GM12864 (cell line): Measurements from ENCODE around the gene FAM162B.

Source experiments
- DNase-seq: peaks from one replicate; pipeline ENCODE4 v3.0.0-alpha.2; 2011; ENCODE audit warnings: low read depth
- H3K4me3 ChIP-seq: 2 replicates; pipeline ENCODE4 v1.5.1; 2011; ENCODE audit warnings: mild to moderate bottlenecking, low read depth, low read length, control low read depth
- TF ChIP-seq, protein P1 (sequence below): IDR thresholded peaks from 2 replicates; pipeline ENCODE4 v1.5.1; 2011; ENCODE audit warnings: low read depth, mild to moderate bottlenecking, moderate library complexity, low read length, control low read depth, inconsistent platforms; ENCODE audit errors: missing control alignments

Gene FAM162B

DNA sequence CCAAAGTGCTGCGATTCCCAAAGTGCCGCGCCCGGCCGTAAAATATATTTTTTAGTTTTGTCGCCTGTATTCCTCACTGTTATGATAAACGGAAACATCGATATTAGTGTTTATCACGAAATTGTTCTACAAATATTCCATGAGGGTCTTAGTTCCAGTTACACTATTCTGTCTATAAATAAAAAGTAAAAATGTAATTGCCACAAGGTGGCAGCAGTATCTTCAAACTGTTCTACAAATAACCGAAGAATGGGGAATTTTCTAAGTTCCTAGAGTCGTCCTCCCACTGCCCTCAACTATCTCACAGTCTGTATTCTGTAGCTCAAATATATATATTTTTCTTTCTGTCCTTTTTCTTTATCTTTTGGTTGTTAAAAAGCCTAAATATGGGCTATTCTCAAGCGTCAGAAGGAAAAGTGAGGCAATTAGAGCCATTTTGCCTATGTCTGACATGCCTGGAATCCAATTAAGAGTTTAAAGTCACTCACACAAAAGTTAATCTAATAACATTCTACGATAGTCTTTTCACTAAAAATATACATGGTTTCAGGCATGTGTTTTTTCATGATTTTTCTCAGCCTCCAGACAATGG lies 14.2 kb upstream of the FAM162B start:
- TF ChIP-seq, protein P1, sequence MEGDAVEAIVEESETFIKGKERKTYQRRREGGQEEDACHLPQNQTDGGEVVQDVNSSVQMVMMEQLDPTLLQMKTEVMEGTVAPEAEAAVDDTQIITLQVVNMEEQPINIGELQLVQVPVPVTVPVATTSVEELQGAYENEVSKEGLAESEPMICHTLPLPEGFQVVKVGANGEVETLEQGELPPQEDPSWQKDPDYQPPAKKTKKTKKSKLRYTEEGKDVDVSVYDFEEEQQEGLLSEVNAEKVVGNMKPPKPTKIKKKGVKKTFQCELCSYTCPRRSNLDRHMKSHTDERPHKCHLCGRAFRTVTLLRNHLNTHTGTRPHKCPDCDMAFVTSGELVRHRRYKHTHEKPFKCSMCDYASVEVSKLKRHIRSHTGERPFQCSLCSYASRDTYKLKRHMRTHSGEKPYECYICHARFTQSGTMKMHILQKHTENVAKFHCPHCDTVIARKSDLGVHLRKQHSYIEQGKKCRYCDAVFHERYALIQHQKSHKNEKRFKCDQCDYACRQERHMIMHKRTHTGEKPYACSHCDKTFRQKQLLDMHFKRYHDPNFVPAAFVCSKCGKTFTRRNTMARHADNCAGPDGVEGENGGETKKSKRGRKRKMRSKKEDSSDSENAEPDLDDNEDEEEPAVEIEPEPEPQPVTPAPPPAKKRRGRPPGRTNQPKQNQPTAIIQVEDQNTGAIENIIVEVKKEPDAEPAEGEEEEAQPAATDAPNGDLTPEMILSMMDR = peak; percentile 31
- DNase-seq = peak; percentile 3
- no peak overlapping the region for H3K4me3 ChIP-seq

DNA sequence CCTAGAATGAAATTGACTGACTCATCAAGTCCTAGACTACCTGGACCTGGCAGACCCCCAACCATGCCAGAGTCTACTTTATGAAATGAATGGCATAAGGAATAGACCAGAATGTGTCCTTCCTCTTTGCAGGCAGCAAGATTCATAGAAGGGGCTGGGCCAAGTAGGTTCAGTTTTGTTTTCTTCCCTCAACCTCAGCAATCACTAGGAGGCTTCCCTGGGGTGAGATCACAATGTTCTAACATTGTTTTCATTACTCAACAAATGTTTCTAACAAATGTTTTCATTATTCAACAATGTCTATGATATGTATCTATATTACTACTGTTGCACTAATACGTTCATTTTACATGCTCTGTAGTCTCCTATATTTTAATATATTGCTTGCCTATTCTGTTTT lies 8.4 kb upstream of the FAM162B start:
- no peak overlapping the region for H3K4me3 ChIP-seq
- TF ChIP-seq, protein P1 = no peak
- no peak for DNase-seq

DNA sequence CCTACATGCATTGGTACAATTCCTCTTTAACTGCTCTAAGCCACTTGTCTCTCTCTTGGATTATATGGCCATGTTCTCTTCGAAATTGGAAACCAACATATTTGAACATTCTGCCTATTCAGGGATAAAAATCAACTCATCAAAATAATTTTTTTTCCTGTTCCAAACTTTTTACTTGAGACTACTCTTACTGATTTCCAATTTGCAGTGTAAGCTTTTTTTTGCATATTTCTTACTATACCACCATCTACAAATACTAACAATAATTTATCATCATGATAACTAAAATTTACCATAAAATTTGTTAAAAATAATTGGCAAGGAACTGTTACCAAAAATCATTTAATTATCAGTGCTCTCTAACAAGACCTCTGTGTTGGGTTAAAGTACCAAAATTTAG lies 6.9 kb upstream of the FAM162B start:
- TF ChIP-seq, protein P1 = no peak

DNA sequence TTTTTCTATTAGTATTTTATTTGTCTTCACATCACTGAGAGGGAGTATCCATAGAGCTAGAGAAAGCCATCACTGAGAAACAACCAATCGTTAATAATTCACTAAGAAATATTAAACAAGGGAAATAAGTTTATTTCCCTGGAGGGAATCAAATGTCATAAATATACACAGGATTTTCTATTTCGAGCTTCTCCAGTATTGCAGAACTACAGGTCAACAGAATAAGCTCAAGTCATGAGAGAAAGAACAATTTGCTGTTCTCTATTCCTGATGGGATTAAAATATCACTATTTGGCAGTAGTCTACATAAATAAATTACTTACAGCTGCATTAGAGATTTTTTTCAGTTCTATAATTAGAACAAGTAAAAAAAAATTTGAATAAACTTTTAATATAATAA lies 2.2 kb upstream of the FAM162B start:
- TF ChIP-seq, protein P1 = no peak
- H3K4me3 ChIP-seq = no peak overlapping the region
- DNase-seq = no peak

More for the DNA sequence above, 6.9 kb upstream of the FAM162B start:
- no peak overlapping the region for H3K4me3 ChIP-seq
- DNase-seq = no peak

DNA sequence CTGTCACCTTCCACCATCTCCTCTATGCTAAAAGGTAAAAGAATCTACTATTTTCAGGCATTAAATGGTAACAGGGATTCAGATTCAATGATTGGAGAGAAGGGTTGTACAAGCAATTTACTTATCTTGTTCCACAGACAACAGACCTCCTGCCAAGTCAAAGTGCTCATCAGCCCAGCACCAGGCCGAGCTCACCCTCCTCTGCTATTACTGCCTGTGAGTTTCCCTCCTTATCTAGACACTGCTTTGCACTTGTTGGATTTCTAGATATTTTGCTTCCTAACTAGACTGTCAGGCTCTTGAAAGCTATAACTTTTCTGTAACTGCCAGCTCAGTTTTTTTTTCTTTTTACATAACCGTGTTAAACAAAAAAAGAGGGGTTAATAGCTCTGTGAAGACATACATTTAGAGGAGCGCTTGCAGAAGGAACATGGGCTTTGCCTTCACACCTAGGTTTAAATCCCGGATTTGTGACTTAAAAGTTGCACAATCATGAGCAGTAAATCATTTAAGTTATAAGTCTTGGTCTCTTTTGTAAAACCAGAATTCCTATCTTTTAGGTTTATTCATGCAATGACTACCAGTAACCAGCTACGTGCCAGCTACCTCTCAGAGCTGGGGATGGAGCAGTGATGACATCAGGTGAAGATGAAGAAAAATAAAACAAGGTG lies 1.1 kb upstream of the FAM162B start:
- no peak for DNase-seq
- TF ChIP-seq, protein P1 = no peak
- no peak overlapping the region for H3K4me3 ChIP-seq

DNA sequence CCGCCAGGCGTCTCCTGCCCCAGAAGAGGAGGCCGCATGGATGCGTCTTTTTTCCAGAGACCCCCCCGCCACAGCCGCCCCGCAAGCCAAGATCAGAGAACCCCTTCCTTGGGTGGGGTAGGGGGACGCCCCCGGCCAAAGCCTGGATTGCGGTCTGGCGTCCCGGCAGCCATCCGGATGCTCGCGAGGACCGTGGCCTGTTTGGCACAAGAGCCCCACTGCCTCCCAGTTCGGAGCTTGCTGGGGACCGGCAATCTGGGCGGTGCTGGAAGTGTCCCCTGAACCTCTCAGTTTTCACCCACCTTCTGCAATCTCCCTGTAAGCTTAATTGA lies 924 bp downstream of the FAM162B start:
- H3K4me3 ChIP-seq = no peak overlapping the region
- DNase-seq = no peak
- TF ChIP-seq, protein P1 = no peak

DNA sequence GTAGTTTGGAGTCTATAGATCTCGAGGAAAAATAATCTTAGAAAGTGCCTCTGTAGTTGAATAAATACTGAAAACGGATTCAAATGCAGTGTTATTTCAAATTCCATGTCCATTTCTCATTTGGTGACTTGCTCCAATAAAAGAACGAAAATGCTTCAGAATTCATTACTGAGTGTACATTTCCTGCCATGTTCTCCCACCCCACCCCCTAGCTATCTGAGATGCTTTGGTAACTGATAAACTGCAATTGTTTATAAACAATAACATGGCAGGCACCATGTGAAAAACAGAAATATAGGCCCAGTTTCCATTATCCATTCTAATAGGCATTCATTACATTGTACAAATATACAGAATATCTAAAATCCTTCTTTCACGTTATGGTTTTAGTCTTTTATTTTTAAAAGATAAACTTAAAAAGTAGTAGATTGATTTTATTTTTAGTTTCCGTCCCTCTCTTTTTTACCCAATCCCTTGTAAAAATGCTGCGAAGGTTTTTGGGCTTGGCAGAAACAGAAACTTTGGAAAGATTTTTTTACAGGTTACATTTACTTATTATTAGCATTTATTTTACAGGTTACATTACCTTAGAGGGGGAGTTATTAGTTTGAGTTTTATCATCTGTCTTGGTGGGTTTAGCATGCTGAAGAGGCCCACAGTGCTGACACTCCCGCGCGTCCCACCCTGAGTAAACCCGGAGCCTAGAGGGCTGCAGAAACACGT lies 1.5 kb downstream of the FAM162B start:
- no peak for DNase-seq
- TF ChIP-seq, protein P1 = no peak
- no peak overlapping the region for H3K4me3 ChIP-seq
